ENCODE data around the gene FAM193A. TPM values are rescaled to one million over a fixed set of nuclear protein-coding genes. Genes with fewer than 3 reads are reported as not detected.
"Not testable (repeated sequence)": the region's sequence is repeated elsewhere in the genome, so short reads cannot be mapped to it uniquely, and the experiment has no call there.

FAM193A gene
- total RNA-seq, 1 experiment from 2014 or later = 31.3 TPM

- intact Hi-C loops (cut with micrococcal nuclease) = no loop called here
- Mint-ChIP-seq H3K27me3 (ENCODE audit: insufficient read depth, unreplicated experiment) (no peaks in the 10 kb centered on the region), H3K27ac (ENCODE audit: low read depth, unreplicated experiment) (no peak overlapping the region), H3K36me3 (ENCODE audit: insufficient read depth, unreplicated experiment) (peaks cover 68% of the 10 kb centered on the region), H3K9me3 (ENCODE audit: unreplicated experiment) (no peaks in the 10 kb centered on the region), H3K4me3 (ENCODE audit: unreplicated experiment) (no peak overlapping the region), H3K4me1 (ENCODE audit: insufficient read depth, unreplicated experiment) (no peaks in the 10 kb centered on the region)
- POLR2A ChIA-PET = no interaction called here
- BruUV-seq (replicated peaks) = no TSS peak
- TF ChIP-seq CTCF (IDR thresholded peaks at IDR 0.05; ENCODE audit: unreplicated experiment) = no peak
- CTCF ChIA-PET = interaction anchor here (0.6 kb wide), 2 partner anchors 12 to 117 kb away, joined by 3 read pairs; no protein-coding TSS in a partner anchor
- no peak for DNase-seq (ENCODE audit: unreplicated experiment)
These were observed 97.6 kb downstream of the FAM193A start for GRCh38 chr4:2634014-2634413.

- no peak for TF ChIP-seq CTCF (IDR thresholded peaks at IDR 0.05; ENCODE audit: unreplicated experiment)
- intact Hi-C loops (cut with micrococcal nuclease) = no loop called here
- no TSS peak for BruUV-seq (replicated peaks)
- no peaks in the 10 kb centered on the region for H3K9me3 Mint-ChIP-seq (ENCODE audit: unreplicated experiment)
- H3K4me3 Mint-ChIP-seq (ENCODE audit: unreplicated experiment) = no peak overlapping the region
- H3K36me3 Mint-ChIP-seq (ENCODE audit: insufficient read depth, unreplicated experiment) = peaks cover 59% of the 10 kb centered on the region
- DNase-seq (ENCODE audit: unreplicated experiment) = no peak
- H3K4me1 Mint-ChIP-seq (ENCODE audit: insufficient read depth, unreplicated experiment) = no peaks in the 10 kb centered on the region
- POLR2A ChIA-PET = no interaction called here
- no peaks in the 10 kb centered on the region for H3K27me3 Mint-ChIP-seq (ENCODE audit: insufficient read depth, unreplicated experiment)
- CTCF ChIA-PET = no interaction called here
- no peak overlapping the region for H3K27ac Mint-ChIP-seq (ENCODE audit: low read depth, unreplicated experiment)
These were observed 99.9 kb downstream of the FAM193A start for GRCh38 chr4:2636331-2636730.

GRCh38 chr4:2636994-2637393 is 100.5 kb downstream of the FAM193A start:
- CTCF ChIA-PET; H3K9me3 Mint-ChIP-seq (ENCODE audit: unreplicated experiment); H3K4me3 Mint-ChIP-seq (ENCODE audit: unreplicated experiment); BruUV-seq (replicated peaks); H3K4me1 Mint-ChIP-seq (ENCODE audit: insufficient read depth, unreplicated experiment); H3K27ac Mint-ChIP-seq (ENCODE audit: low read depth, unreplicated experiment); intact Hi-C loops (cut with micrococcal nuclease); POLR2A ChIA-PET; H3K27me3 Mint-ChIP-seq (ENCODE audit: insufficient read depth, unreplicated experiment); DNase-seq (ENCODE audit: unreplicated experiment): not testable (repeated sequence)
- peaks cover 59% of the 10 kb centered on the region for H3K36me3 Mint-ChIP-seq (ENCODE audit: insufficient read depth, unreplicated experiment)

- Mint-ChIP-seq H3K36me3 (ENCODE audit: insufficient read depth, unreplicated experiment) (peaks cover 63% of the 10 kb centered on the region), H3K4me1 (ENCODE audit: insufficient read depth, unreplicated experiment) (no peaks in the 10 kb centered on the region), H3K4me3 (ENCODE audit: unreplicated experiment) (no peak overlapping the region), H3K9me3 (ENCODE audit: unreplicated experiment) (no peaks in the 10 kb centered on the region), H3K27me3 (ENCODE audit: insufficient read depth, unreplicated experiment) (no peaks in the 10 kb centered on the region), H3K27ac (ENCODE audit: low read depth, unreplicated experiment) (no peak overlapping the region)
- DNase-seq (ENCODE audit: unreplicated experiment) = no peak
- intact Hi-C loops (cut with micrococcal nuclease) = no loop called here
- ChIA-PET CTCF (no interaction called here), POLR2A (no interaction called here)
- BruUV-seq (replicated peaks) = no TSS peak
- TF ChIP-seq CTCF (IDR thresholded peaks at IDR 0.05; ENCODE audit: unreplicated experiment) = no peak
These were observed 101.6 kb downstream of the FAM193A start for GRCh38 chr4:2637956-2638552.

GRCh38 chr4:2638730-2639129 is 102.3 kb downstream of the FAM193A start:
- Mint-ChIP-seq H3K27me3 (ENCODE audit: insufficient read depth, unreplicated experiment) (no peaks in the 10 kb centered on the region), H3K36me3 (ENCODE audit: insufficient read depth, unreplicated experiment) (peaks cover 70% of the 10 kb centered on the region), H3K4me3 (ENCODE audit: unreplicated experiment) (no peak overlapping the region), H3K9me3 (ENCODE audit: unreplicated experiment) (no peaks in the 10 kb centered on the region), H3K27ac (ENCODE audit: low read depth, unreplicated experiment) (no peak overlapping the region), H3K4me1 (ENCODE audit: insufficient read depth, unreplicated experiment) (no peaks in the 10 kb centered on the region)
- intact Hi-C loops (cut with micrococcal nuclease) = no loop called here
- no TSS peak for BruUV-seq (replicated peaks)
- DNase-seq (ENCODE audit: unreplicated experiment) = no peak
- TF ChIP-seq CTCF (IDR thresholded peaks at IDR 0.05; ENCODE audit: unreplicated experiment) = no peak
- ChIA-PET CTCF (no interaction called here), POLR2A (no interaction called here)
